HG03457 (cell line): ENCODE results near the gene SLCO2A1.

Experiments used
- ATAC-seq: cut with Tn5 transposase; IDR thresholded peaks from one replicate; pipeline ENCODE4 v1.9.1; 2021; ENCODE audit warnings: moderate number of reproducible peaks; ENCODE audit not compliant: unreplicated experiment

Gene SLCO2A1

GRCh38 chr3:134061401-134061800 lies 31.7 kb upstream of the SLCO2A1 start:
- no peak for ATAC-seq

DNA sequence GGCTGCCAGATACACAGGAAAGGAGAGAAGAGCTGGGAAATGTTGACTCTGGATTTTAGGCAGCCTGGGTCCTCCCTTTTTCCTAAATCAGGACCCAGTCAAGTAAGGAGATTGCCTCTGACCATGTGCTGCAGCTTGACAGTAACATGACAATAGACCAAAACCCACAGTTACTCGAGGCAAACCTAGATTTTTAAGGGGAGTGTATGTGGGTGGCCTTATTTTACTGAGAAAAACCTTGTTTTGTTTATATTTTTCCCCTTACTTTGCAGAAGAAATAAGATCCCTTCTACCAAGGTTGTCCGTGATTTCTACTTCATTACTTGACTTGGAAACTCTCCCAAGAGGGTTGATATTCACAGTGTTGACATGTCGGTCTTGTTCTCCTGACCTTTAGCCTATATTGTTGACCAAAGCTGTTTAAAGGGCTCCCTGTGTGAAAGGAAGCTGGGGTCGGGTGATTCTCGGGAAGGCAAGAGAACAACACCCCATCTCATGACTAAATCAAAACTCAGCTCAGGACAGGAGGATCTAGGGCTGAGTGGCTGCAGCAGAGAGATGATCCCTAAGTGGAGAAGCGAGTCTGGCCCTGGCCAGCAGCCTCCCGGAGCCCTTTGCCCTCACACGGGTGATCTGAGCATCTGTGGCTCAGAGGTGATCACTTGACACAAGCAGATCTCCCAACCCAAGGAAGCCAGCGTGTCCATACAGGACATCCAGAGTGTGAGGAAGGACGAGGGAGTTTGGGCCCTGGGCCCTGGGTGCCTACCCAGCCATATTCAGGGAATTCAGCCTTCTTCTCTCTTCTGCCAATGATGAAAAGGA lies 31.0 kb upstream of the SLCO2A1 start:
- ATAC-seq: no peak

DNA sequence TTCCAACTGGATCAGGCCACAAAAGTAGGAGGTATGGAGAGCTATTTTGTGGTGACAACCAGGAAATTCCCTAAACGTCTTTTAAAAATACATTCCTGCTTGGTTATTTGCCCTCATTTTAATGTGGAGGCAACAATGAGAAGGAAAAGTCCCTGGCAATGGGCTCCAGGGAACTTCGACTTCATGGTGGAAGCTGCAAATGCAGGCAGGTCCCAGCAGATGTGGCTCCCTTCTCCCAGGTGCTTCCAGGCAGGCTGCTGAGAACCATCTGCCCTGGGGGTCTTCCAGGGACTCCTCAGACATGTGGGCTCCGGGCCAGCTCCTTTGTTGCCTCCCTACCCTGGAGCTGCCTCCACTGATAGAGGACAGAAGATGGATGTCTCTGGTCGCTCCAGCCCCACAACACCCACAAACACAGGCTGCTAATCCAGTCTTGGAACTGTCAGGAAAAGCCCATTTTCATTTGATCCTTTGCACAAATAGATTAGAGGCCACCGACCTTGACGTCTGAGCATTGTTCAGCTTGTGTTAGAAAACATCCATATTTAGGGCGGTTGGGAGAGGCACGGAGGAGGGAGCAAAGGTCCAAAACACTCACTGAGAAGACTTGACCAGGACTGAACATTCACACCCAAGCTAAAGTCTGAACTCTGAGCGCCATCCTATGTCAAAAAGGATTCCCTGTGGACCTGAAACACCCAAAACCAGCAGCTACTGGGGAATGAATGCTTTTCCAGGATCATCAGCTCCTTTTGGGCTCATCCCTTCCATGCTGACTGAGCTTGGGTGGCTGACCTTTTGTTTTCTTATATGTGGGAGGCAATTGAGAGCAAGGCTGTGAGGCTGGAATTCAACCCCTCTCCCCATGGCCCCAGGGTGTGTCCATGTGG lies 30.2 kb upstream of the SLCO2A1 start:
- no peak for ATAC-seq

DNA sequence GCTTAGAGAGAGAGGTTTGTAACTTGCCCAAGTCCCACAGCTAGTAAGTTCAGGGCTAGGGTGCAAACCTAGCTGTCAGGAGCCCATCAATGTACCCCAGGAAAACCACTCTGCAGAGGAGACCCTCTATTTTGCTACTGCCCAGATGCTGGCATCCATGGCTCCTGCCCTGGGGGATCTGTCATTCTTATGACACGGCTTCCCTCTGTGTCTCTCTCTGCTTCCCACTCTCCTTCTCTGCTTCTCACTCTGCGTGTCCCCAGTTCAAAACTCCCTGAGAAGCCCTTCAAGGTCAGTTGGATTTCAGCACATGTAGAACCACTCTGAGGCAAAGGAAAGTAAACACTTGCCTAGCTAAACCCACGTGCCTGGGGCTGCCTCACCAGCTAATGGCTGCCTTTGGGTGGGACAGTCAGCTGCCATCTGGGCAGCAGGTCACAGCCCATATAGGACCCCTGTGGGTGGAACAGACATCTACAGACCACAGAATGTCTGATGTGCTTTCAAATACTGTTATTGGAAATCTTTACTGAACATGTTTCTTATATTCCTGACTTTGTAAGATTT lies 29.4 kb upstream of the SLCO2A1 start:
- no peak for ATAC-seq

- ATAC-seq: no peak
Observed at GRCh38 chr3:134057654-134058110, 28.0 kb upstream of the SLCO2A1 start.

GRCh38 chr3:134057006-134057653 lies 27.4 kb upstream of the SLCO2A1 start:
- ATAC-seq: no peak

DNA sequence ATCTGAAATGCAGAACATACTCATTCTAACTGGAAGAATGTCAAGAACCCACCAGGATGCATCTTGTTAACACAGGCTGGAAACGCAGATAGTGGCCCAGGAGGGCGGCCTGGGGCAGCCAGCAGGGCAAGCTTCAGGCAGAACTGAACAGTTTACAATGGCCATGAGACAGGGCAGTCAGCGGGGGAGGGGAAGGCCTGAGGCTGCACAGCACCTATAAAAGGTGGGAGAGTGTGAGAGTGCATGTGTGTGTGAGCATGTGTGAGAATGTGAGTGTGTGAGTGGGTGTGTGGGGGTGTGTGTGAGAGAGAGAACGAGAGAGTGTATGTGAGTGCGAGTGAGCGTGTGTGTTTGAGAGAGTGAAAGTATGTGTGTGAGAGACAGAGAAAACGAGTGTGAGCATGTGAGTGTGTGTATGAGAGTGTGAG lies 26.8 kb upstream of the SLCO2A1 start:
- ATAC-seq: no peak

- no peak for ATAC-seq
Observed at GRCh38 chr3:134055661-134056060, 25.9 kb upstream of the SLCO2A1 start.

GRCh38 chr3:134054881-134055280 lies 25.2 kb upstream of the SLCO2A1 start:
- ATAC-seq: no peak

DNA sequence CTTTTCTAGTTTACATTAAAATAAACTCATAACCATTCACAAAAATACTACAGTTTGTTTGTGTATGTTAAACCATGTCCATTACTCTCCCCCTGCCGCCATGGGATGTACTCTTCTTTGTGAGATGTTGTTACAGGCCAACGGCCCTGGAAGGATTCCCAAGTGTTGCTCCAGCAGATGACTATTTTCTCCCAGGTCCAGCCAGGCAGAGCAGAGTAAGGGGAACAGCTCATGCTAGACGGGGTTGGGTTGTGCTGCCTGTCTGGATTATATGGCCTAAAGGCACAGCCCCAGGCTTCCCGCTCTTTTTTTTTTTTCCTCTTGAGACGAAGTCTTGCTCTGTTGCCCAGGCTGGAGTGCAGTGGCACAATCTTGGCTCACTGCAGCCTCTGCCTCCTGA lies 24.5 kb upstream of the SLCO2A1 start:
- ATAC-seq: no peak

DNA sequence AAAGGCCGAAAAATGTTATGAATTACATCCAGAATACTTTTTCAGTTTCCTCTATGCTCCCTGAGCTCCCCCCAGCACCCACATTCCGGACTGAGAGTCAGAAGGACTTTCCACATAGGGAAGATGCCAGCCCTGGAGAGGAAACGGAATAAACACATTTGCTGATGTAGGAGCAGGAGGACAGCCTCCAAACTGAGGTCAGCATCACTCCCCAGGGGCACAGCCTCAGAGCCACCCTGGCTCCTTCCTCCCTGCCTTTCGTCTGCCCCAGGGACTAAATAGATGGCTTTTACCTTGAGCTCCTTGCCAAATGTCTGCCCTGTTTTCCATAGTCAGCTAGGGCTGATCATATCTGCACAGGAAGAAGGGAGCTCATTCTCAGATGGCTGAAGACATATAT lies 22.6 kb upstream of the SLCO2A1 start:
- ATAC-seq: no peak

GRCh38 chr3:134049676-134050075 lies 20.0 kb upstream of the SLCO2A1 start:
- ATAC-seq: no peak

DNA sequence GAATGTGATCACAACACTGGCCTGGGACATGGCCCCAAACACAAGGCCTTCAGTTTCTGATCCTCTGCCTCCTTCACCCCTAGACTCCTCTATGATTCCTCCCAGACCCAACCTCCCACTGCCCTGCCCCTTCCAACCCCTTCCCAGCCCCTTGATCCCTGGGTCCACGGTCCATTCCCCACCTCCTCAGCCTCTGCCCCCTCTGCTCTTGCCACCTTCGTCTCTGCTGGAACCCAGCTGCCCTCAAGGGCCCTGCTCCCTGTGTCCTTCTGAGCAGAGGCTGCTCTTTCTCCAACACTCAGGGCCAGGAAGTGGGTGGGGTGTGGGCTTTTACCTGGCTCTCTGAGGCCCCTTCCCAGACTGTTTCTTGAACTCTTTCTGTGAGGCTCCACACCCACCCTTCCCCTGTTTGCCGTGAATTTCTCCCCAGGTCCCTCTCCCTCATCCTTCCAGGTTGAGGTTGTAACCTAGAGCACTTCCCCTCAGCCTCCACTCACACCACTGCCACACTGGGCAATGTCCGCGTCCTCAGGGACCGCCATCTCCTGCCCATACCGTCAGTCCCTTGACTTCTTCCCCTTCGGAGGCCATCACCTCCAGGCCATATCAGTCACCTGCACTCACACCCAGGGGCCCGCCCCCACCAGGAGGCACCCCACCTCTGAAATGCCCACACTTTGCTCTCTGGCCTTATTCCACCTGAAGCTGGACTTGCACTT lies 18.7 kb upstream of the SLCO2A1 start:
- ATAC-seq: no peak

DNA sequence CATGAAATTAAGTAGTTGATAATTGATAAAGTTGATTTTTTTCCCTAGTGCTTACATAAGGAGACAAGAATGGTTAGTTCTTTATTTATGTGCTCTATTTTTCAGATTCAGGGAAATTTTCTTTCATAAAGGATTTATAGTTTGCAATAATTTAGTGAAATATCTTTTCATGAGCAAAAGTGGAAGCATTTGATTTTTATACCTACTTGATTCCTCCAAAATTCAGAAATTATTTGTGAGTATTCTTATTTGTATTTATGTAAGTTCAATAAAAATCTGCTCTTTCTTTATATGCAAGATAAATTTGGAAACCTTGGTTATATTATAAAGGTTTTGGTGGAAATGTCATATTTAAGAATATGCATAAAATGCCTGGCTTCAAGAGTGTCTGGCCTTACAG lies 14.7 kb upstream of the SLCO2A1 start:
- no peak for ATAC-seq

GRCh38 chr3:134040066-134040465 lies 10.3 kb upstream of the SLCO2A1 start:
- no peak for ATAC-seq

DNA sequence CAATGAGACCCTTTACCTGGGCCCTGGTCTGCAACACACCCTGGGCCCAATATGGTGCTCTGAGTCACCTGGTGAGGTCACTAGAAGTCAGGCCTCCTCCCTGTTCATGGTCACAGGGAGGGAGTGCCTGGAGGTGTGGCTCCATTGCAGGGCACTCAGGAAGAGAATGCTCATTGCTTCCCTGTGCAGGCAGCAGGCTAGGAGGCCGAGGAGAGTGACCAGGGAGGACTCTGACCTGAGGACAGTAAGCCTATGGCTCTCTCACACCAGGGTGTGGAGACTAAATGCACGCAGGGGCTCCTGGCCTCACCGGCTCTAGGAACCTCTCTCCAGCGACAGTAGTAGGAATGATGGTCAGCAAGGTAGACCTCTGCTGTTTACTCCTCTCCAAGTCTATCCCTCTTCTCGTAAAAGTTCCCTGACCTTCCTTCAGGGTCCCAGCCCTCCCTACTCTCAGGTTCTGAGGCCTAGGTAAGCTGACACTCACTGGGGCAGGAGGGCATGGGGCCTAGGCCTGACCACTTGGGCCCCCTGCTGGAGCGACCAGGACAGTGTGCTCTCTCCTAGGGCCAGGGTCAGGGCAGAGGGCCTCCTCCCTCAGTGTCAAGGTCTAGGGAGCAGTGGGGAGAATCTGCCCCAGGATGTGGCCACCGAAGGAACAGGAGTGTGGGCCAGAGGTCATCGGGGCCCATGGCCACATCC lies 9.6 kb upstream of the SLCO2A1 start:
- no peak for ATAC-seq

- no peak for ATAC-seq
Observed at GRCh38 chr3:134038716-134039115, 9.0 kb upstream of the SLCO2A1 start.

- ATAC-seq: no peak
Observed at GRCh38 chr3:134038071-134038491, 8.4 kb upstream of the SLCO2A1 start.

GRCh38 chr3:134037168-134037567 lies 7.4 kb upstream of the SLCO2A1 start:
- no peak for ATAC-seq

- no peak for ATAC-seq
Observed at GRCh38 chr3:134036291-134036690, 6.6 kb upstream of the SLCO2A1 start.
